Upper lobe of left lung (tissue), 6 donors: ENCODE data around the gene USF2. TPM values are rescaled to one million over a fixed set of nuclear protein-coding genes. Genes with fewer than 3 reads are reported as not detected.
A peak's percentile ranks its signal among the peaks of the same experiment; 100 is the strongest.

Source experiments
- ATAC-seq, 2 donors: fragments of 200-7000 bp; cut with Tn5 transposase; one replicate each; pipeline ENCODE4 v1.9.1; 2022; ENCODE audit warnings: mild to moderate bottlenecking in 2 of 2, moderate library complexity in 2 of 2; ENCODE audit not compliant: low FRiP score in 2 of 2
- DNase-seq, 2 donors: peaks; one replicate each; pipeline ENCODE4 v3.0.0-alpha.2; 2019 to 2020
- H3K27ac ChIP-seq, 4 donors: fragments of 200-600 bp; sonication (generic); one replicate each; pipeline ENCODE4 v1.5.1; 2016 to 2019
- H3K27me3 ChIP-seq, 4 donors: fragments of 200-600 bp; sonication (generic); one replicate each; pipeline ENCODE4 v1.5.1; 2017 to 2019
- H3K36me3 ChIP-seq, 4 donors: fragments of 200-600 bp; sonication (generic); one replicate each; pipeline ENCODE4 v1.5.1; 2016 to 2019
- H3K4me1 ChIP-seq, 4 donors: fragments of 200-600 bp; sonication (generic); one replicate each; pipeline ENCODE4 v1.5.1; 2018 to 2019
- H3K4me3 ChIP-seq, 4 donors: fragments of 200-600 bp; sonication (generic); one replicate each; pipeline ENCODE4 v1.5.1; 2017 to 2019; ENCODE audit warnings: mild to moderate bottlenecking in 2 of 4, moderate library complexity in 1 of 4
- H3K9me3 ChIP-seq, 4 donors: fragments of 200-600 bp; sonication (generic); one replicate each; pipeline ENCODE4 v1.5.1; 2018 to 2019
- CTCF ChIP-seq, 6 experiments: fragments of 450-650 bp in 4 of 6; fragments of 200-600 bp in 2 of 6; sonication (generic) in 2 of 6; IDR thresholded peaks; one replicate each; pipeline ENCODE4 v1.5.1; 2016 to 2019; ENCODE audit warnings: antibody characterized with exemption in 6 of 6
- EP300 ChIP-seq, 4 donors: sonication (generic); formaldehyde crosslinking; IDR thresholded peaks; one replicate each; pipeline ENCODE4 v1.5.1; 2017; ENCODE audit warnings: antibody characterized with exemption in 4 of 4, control low read depth in 2 of 4
- POLR2A ChIP-seq, 4 donors: fragments of 450-650 bp; IDR thresholded peaks; one replicate each; pipeline ENCODE4 v1.5.1; 2016 to 2017; ENCODE audit warnings: antibody characterized with exemption in 4 of 4, mild to moderate bottlenecking in 2 of 4
- POLR2AphosphoS5 ChIP-seq, 2 donors: sonication (generic); formaldehyde crosslinking; IDR thresholded peaks; one replicate each; pipeline ENCODE4 v1.5.1; 2017; ENCODE audit warnings: antibody characterized with exemption in 2 of 2
- WGBS, 2 donors: methylation state at CpG; one replicate each; pipeline ENCODE4 v1.1.5; 2017 to 2018; 5-methylcytosine and 5-hydroxymethylcytosine counted together
- total RNA-seq, 6 donors: library from RNA; depleted of rRNA in 4 of 6; stranded (reverse); fragments of >200 nt in 4 of 6; gene quantifications; one replicate each; pipeline versions ENCODE4 v1.1.0 to v1.2.1, GENCODE V29; 2016 to 2021
- donor health status: DM: no; HTN: no; CAD: no; lungs with moderate emphysema.
- donor health status: DM: no; HTN: yes; CAD: no; lungs with severe emphysema.

The USF2 gene
- total RNA-seq, 6 donors from 2014 or later = 96.7 to 289 (median 175) TPM

DNA sequence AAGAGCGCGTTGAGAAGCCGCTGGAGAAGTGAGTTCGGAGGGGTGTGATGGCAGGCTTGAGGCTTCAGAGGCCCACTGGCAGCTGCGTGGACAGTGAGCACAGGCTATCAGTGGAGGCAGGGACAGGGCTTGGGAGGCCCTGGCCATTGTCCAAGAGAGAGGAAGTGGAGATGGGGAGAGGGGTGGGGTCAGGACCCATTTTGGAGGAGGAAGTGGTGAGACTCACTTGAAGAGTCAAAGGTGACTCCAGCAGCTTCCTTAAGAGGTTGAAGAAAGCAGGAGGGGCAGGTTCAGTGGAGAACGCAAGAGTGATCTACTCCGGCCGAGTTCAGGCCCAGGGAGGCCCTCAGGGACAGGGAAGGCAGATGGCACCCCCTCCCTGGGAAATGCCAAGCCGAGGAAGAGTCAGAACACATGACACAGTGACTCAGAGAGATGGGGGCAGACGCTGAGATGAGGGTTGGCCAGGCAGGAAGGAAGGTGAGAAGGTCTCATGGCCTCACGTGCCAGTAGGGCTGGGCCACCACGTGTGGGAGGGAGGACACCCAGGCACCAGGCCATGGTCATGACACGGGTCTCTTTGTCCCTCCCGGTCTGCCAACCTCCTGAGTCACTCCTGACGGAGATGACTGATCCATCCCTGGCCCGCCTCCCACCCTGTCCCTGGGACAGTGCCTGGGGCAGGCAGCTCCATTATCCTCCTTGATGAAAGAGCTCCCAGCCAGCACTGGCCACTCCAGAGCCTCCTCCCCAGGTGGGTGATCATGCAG is 50.1 kb downstream of the USF2 start:
- Histone ChIP-seq H3K36me3 (no peaks in the 10 kb centered on the region), H3K9me3 (peaks cover 0 to 5% (median 0%) of the 10 kb centered on the region in 4 donors), H3K4me3 (no peak overlapping the region), H3K27ac (peak overlapping the region in 3 of 4 donors; percentile 61 to 70 (median 62)), H3K27me3 (no peaks in the 10 kb centered on the region), H3K4me1 (peaks cover 6 to 29% (median 16%) of the 10 kb centered on the region in 4 donors)
- 36 to 64% methylated on average over 10 to 16 of the region's 16 CpGs for WGBS, 2 donors
- no peak for TF ChIP-seq CTCF (IDR thresholded peaks at IDR 0.05)
- TF ChIP-seq EP300 (IDR thresholded peaks at IDR 0.05) = peak in 2 of 4 donors; percentile 64 to 88
- TF ChIP-seq POLR2AphosphoS5 (IDR thresholded peaks at IDR 0.05) = peak; percentile 57 to 75
- peak in 1 of 4 donors; percentile 64 for TF ChIP-seq POLR2A (IDR thresholded peaks at IDR 0.05)
- peak; percentile 62 to 85 for DNase-seq
- peak; percentile 67 to 89 for ATAC-seq

DNA sequence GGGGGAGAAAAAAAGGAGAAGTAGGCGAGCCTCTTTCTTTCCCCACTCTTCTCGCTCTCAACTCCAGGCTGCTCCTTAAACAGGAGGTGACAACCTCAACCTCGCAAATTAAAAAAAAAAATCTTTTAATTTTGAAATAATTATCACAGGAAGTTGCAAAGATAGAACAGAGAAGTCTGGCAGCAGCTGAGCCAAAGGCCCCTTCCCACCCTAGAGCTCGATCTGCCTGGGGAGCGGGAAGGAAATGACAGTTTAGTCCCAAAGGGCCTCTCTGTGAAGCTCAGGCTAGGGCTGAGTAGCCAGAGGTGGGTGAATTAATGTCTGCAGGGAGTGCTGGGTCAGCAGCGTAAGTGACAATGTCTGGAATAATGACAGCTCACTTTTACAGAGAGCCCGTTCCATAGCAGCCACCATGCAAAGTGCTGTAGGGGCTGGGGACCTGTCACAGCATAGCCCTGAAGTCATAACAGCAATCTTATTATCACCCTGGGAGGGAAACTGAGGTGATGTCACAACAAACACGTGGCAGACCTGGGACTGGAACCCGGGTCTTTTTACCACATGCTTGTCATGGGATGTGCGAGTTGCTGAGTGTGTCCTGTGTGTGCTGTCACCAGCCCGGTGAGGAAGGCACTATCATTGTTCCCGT is 51.4 kb downstream of the USF2 start:
- H3K27me3 ChIP-seq = no peaks in the 10 kb centered on the region
- peak in 1 of 2 donors; percentile 36 for DNase-seq
- 60 to 61% methylated on average over 8 to 12 of the region's 12 CpGs for WGBS, 2 donors
- ATAC-seq = peak in 1 of 2 donors; percentile 14
- H3K4me1 ChIP-seq = peaks cover 6 to 29% (median 16%) of the 10 kb centered on the region in 4 donors
- no peak overlapping the region for H3K4me3 ChIP-seq
- peak overlapping the region in 3 of 4 donors; percentile 50 to 73 (median 62) for H3K27ac ChIP-seq
- TF ChIP-seq POLR2AphosphoS5 (IDR thresholded peaks at IDR 0.05) (no peak), EP300 (IDR thresholded peaks at IDR 0.05) (no peak), CTCF (IDR thresholded peaks at IDR 0.05) (no peak), POLR2A (IDR thresholded peaks at IDR 0.05) (no peak)
- H3K9me3 ChIP-seq = peaks cover 0 to 5% (median 0%) of the 10 kb centered on the region in 4 donors
- no peaks in the 10 kb centered on the region for H3K36me3 ChIP-seq

- ATAC-seq (no peak), DNase-seq (no peak)
- H3K27ac ChIP-seq = no peak overlapping the region
- H3K4me3 ChIP-seq = no peak overlapping the region
- H3K4me1 ChIP-seq = peaks cover 6 to 29% (median 16%) of the 10 kb centered on the region in 4 donors
- H3K27me3 ChIP-seq = no peaks in the 10 kb centered on the region
- peaks cover 0 to 5% (median 0%) of the 10 kb centered on the region in 4 donors for H3K9me3 ChIP-seq
- no peaks in the 10 kb centered on the region for H3K36me3 ChIP-seq
- 88 to 89% methylated on average over 2 of the region's 2 CpGs for WGBS, 2 donors
- TF ChIP-seq POLR2A (IDR thresholded peaks at IDR 0.05) = no peak
- no peak for TF ChIP-seq EP300 (IDR thresholded peaks at IDR 0.05)
- no peak for TF ChIP-seq POLR2AphosphoS5 (IDR thresholded peaks at IDR 0.05)
- no peak for TF ChIP-seq CTCF (IDR thresholded peaks at IDR 0.05)
Observed at GRCh38 chr19:35321291-35321690, 52.5 kb downstream of the USF2 start.

DNA sequence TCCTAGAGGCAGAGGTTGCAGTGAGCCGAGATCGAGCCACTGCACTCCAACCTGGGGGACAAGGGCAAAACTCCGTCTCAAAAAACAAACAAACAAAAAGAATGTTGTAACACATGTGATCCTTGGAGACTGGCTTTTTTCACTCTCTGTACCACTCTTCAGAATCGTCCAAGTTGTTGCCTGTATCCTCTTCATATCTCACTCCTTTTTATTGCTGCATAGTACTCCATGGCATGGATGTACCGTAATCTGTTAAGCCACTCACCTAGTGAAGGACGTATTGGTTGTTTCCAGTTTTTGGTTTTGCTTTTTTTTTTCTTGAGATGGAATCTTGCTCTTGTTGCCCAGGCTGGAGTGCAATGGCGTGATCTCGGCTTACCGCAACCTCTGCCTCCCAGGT is 53.3 kb downstream of the USF2 start:
- Histone ChIP-seq H3K36me3 (no peaks in the 10 kb centered on the region), H3K27me3 (no peaks in the 10 kb centered on the region), H3K9me3 (peaks cover 0 to 5% (median 0%) of the 10 kb centered on the region in 4 donors), H3K4me3 (no peak overlapping the region), H3K4me1 (peaks cover 5 to 27% (median 15%) of the 10 kb centered on the region in 4 donors), H3K27ac (no peak overlapping the region)
- ATAC-seq (no peak), DNase-seq (no peak)
- TF ChIP-seq EP300 (IDR thresholded peaks at IDR 0.05) (no peak), POLR2A (IDR thresholded peaks at IDR 0.05) (no peak), POLR2AphosphoS5 (IDR thresholded peaks at IDR 0.05) (no peak), CTCF (IDR thresholded peaks at IDR 0.05) (no peak)
- 94% methylated on average over 9 of the region's 9 CpGs for WGBS, 2 donors
